NCI-H82 (cell line): ENCODE measurements around the gene POU5F2.
A peak's percentile ranks its signal among the peaks of the same experiment; 100 is the strongest.

Experiments used
- DNase-seq: peaks from one replicate; lab custom pipeline; 2025; lab: John Stamatoyannopoulos, UW

The POU5F2 gene, protein sequence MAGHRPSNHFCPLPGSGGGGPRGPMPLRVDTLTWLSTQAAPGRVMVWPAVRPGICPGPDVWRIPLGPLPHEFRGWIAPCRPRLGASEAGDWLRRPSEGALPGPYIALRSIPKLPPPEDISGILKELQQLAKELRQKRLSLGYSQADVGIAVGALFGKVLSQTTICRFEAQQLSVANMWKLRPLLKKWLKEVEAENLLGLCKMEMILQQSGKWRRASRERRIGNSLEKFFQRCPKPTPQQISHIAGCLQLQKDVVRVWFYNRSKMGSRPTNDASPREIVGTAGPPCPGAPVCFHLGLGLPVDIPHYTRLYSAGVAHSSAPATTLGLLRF

GRCh38 chr5:93741136-93741811, at the start of gene POU5F2:
TSS of gene POU5F2 (minus strand) at chr5:93741600. CDS start at chr5:93741563, 37 bp downstream.
- no peak for DNase-seq

GRCh38 chr5:93790401-93790800, 49.0 kb upstream of the POU5F2 start:
- DNase-seq: no peak

GRCh38 chr5:93789173-93790067, 48.0 kb upstream of the POU5F2 start:
- no peak for DNase-seq

- DNase-seq: no peak
These were observed 46.2 kb upstream of the POU5F2 start for GRCh38 chr5:93787598-93787997.

DNA sequence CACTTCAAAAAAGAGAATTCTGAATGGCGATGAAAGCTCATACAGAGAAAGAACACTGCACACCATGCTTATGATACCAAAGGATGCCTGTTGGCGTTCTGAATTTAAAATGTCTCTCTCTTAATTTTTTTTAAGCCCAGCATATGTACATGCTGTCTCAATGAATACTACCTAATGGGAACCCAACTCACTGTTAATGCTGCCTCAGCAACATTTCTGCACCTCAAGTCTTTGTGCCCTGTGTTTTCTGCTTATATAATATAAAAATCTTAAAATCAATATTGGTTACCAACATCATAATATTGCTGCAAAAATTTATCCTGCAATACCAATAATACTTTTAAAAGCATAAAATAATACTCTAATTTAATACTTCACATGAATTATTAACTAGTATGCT, 44.1 kb upstream of the POU5F2 start:
- no peak for DNase-seq

- DNase-seq: no peak
These were observed 41.6 kb upstream of the POU5F2 start for GRCh38 chr5:93782978-93783377.

GRCh38 chr5:93777620-93778019, 36.2 kb upstream of the POU5F2 start:
- no peak for DNase-seq

- DNase-seq: no peak
These were observed 15.0 kb upstream of the POU5F2 start for GRCh38 chr5:93756372-93756771.

DNA sequence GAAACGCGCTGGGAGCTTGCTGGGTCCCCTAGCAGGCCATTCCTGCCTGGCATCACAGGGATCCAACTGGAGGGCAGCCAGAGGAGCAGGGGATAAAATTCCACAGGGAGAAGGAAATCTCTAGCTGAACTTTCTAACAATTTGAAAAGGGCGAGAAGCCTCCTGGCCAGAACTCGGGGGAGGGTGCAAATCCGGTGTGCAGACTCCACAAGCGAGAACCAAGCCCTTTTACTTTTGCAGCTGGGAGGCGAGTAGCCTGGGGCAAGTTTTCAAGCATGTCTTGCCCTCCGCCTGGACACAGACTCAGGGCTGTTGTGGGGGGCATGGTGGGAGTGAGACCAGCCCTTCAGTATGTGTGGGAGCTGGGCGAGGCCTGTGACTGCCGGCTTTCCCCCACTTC, 14.3 kb upstream of the POU5F2 start:
- no peak for DNase-seq

- no peak for DNase-seq
These were observed 7.5 kb upstream of the POU5F2 start for GRCh38 chr5:93748875-93749397.

GRCh38 chr5:93746406-93747056, 5.1 kb upstream of the POU5F2 start:
- no peak for DNase-seq

DNA sequence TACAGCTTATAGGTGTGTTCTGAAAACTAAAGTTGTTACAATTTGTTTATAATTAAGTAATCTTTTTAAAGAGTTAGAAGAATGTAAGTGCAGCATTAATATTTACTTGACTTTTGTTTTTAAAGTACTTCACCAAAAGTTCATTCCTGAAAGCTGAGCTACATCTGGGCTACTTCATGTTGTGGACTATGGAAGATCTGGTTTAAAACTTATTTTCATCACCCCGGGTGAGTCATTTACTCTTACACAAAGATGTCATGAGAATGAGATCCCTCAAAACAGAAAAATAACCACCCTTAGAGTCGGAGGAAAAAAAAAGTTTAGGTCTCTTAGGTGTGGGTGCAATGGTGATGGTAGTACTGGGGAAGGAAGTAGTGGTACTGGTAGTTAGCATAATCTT, 5.1 kb downstream of the POU5F2 start:
- no peak for DNase-seq

- DNase-seq: peak; percentile 46
These were observed 6.0 kb downstream of the POU5F2 start for GRCh38 chr5:93735378-93735777.

- DNase-seq: no peak
These were observed 9.4 kb downstream of the POU5F2 start for GRCh38 chr5:93731987-93732386.

DNA sequence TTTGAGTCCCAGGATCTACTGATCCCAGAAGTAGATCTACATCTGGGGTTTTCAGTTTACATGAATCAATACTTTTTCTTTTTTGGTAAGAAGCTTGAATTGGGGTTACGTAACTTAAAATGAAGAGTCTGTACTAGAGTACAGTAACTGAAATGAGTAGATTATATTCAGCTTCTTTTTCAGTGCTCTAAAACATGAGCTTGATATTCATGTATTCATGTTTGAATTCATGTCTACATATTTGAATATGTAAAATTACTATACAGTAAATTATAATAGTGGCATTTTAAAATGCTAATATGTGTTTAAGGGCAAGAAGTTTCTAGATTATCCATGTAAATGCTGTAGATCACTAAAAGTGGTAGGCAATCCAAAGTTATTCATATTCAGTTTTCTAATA, 14.8 kb downstream of the POU5F2 start:
- no peak for DNase-seq

GRCh38 chr5:93724791-93725190, 16.6 kb downstream of the POU5F2 start:
- DNase-seq: no peak

GRCh38 chr5:93723681-93724080, 17.7 kb downstream of the POU5F2 start:
- peak; percentile 49 for DNase-seq

GRCh38 chr5:93723005-93723404, 18.4 kb downstream of the POU5F2 start:
- DNase-seq: peak; percentile 85

DNA sequence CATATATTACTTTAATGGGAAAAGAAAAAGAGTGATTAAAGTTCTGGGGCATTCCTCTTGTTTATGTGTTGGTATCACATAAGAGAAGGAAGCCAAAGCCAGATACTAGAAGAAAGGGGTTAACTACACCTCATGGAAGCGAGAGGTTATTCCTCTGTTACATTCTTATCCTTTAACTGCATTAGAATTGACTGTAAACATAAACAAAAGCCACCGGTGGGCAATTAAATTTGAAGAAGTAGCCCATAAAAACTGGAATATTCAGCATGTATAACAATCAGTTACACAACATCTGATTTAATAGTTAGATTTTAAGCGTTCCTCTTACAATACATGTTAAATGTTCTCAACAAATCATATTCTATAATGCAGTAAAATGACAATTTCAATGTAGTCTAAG, 18.8 kb downstream of the POU5F2 start:
- DNase-seq: no peak

DNA sequence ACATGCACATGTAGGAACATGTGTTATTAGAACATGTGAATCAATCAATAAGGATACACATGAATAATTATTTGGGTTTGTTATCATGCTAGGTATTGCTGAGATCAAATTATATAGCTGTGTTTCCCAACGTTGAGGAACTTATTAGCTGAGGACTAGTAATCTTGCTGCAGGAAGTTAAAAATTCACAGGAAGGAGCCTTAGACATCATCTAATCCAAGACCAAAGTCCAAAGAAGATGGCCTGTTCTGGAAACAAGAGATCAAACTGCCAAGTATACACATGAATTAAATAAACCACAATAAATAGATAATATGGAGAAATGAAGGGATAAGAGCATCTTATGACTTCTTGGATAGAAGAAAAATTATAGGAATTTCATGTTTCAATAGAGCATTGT, 19.9 kb downstream of the POU5F2 start:
- no peak for DNase-seq

GRCh38 chr5:93721071-93721470, 20.3 kb downstream of the POU5F2 start:
- peak; percentile 18 for DNase-seq

- no peak for DNase-seq
These were observed 24.2 kb downstream of the POU5F2 start for GRCh38 chr5:93717162-93717561.
